ENCODE measurements around the gene DCAF11. TPM values are rescaled to one million over a fixed set of nuclear protein-coding genes. Genes with fewer than 3 reads are reported as not detected.

DCAF11 gene
- total RNA-seq, 6 experiments from 2014 or later, result 28.1 to 36.3 (median 32.1) TPM

DNA sequence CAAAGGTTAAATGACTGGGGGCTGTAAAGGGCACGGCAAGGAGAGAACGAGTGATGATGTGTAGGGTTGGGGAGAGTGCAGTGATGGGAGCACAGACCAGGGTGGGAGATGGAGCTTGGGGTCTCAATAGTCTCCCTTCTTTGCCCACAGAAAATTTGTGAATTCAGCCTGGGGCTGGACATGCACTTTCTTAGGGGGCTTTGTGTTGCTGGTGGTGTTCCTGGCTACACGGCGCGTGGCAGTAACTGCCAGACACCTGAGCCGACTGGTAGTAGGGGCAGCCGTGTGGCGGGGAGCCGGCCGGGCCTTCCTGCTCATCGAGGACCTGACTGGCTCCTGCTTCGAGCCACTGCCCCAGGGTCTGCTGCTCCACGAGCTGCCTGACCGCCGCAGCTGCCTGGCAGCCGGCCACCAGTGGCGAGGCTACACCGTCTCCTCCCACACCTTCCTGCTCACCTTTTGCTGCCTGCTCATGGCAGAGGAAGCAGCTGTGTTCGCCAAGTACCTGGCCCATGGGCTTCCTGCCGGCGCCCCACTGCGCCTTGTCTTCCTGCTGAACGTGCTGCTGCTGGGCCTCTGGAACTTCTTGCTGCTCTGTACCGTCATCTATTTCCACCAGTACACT, 17.6 kb downstream of the DCAF11 start:
- no peak overlapping the region for H3K4me3 Mint-ChIP-seq
- no peak overlapping the region for H3K27ac Mint-ChIP-seq
- H3K27me3 Mint-ChIP-seq (ENCODE audit: insufficient read depth), result peaks cover 3% of the 10 kb centered on the region
- TF ChIP-seq, protein P1, sequence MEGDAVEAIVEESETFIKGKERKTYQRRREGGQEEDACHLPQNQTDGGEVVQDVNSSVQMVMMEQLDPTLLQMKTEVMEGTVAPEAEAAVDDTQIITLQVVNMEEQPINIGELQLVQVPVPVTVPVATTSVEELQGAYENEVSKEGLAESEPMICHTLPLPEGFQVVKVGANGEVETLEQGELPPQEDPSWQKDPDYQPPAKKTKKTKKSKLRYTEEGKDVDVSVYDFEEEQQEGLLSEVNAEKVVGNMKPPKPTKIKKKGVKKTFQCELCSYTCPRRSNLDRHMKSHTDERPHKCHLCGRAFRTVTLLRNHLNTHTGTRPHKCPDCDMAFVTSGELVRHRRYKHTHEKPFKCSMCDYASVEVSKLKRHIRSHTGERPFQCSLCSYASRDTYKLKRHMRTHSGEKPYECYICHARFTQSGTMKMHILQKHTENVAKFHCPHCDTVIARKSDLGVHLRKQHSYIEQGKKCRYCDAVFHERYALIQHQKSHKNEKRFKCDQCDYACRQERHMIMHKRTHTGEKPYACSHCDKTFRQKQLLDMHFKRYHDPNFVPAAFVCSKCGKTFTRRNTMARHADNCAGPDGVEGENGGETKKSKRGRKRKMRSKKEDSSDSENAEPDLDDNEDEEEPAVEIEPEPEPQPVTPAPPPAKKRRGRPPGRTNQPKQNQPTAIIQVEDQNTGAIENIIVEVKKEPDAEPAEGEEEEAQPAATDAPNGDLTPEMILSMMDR (IDR thresholded peaks at IDR 0.05), result no peak
- peaks cover 15% of the 10 kb centered on the region for H3K4me1 Mint-ChIP-seq (ENCODE audit: low read depth)
- no peaks in the 10 kb centered on the region for H3K9me3 Mint-ChIP-seq
- DNase-seq, result no peak
- peaks cover 5% of the 10 kb centered on the region for H3K36me3 Mint-ChIP-seq (ENCODE audit: low read depth)

- Mint-ChIP-seq H3K27me3 (ENCODE audit: insufficient read depth) (peaks cover 3% of the 10 kb centered on the region), H3K9me3 (no peaks in the 10 kb centered on the region), H3K36me3 (ENCODE audit: low read depth) (peaks cover 10% of the 10 kb centered on the region), H3K4me1 (ENCODE audit: low read depth) (peaks cover 19% of the 10 kb centered on the region), H3K4me3 (no peak overlapping the region), H3K27ac (no peak overlapping the region)
- TF ChIP-seq, protein P1 (IDR thresholded peaks at IDR 0.05), result no peak
- no peak for DNase-seq
These were observed 18.4 kb downstream of the DCAF11 start for GRCh38 chr14:24132976-24133375.

GRCh38 chr14:24133735-24134134, 19.2 kb downstream of the DCAF11 start:
- H3K36me3 Mint-ChIP-seq (ENCODE audit: low read depth), result peaks cover 17% of the 10 kb centered on the region
- TF ChIP-seq, protein P1 (IDR thresholded peaks at IDR 0.05), result 0 out of 2 replicates have a peak, but pooled peaks have one; percentile 15
- H3K4me1 Mint-ChIP-seq (ENCODE audit: low read depth), result peaks cover 23% of the 10 kb centered on the region
- peaks cover 3% of the 10 kb centered on the region for H3K27me3 Mint-ChIP-seq (ENCODE audit: insufficient read depth)
- no peak overlapping the region for H3K4me3 Mint-ChIP-seq
- DNase-seq, result no peak
- H3K27ac Mint-ChIP-seq, result no peak overlapping the region
- no peaks in the 10 kb centered on the region for H3K9me3 Mint-ChIP-seq

DNA sequence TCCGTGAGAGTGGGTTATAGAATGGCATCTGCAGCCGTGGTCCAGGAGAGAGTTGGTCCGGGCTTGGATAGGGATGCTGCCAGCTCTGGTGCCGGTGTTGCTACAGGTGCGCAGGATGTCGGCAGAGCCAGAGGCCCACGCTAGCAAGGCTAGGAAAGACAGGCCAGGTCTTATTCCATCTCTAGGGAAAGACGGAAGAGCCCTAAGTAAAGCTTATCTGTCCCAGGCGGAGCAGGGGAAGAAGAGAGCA, 20.9 kb downstream of the DCAF11 start:
- H3K27ac Mint-ChIP-seq, result peak overlapping the region; percentile 1; the same call in 1 of the 2 replicates
- no peaks in the 10 kb centered on the region for H3K9me3 Mint-ChIP-seq
- DNase-seq, result no peak
- peak overlapping the region; percentile 85 for H3K4me3 Mint-ChIP-seq
- TF ChIP-seq, protein P1 (IDR thresholded peaks at IDR 0.05), result no peak
- peaks cover 29% of the 10 kb centered on the region for H3K36me3 Mint-ChIP-seq (ENCODE audit: low read depth)
- H3K27me3 Mint-ChIP-seq (ENCODE audit: insufficient read depth), result peaks cover 6% of the 10 kb centered on the region
- H3K4me1 Mint-ChIP-seq (ENCODE audit: low read depth), result peaks cover 38% of the 10 kb centered on the region

DNA sequence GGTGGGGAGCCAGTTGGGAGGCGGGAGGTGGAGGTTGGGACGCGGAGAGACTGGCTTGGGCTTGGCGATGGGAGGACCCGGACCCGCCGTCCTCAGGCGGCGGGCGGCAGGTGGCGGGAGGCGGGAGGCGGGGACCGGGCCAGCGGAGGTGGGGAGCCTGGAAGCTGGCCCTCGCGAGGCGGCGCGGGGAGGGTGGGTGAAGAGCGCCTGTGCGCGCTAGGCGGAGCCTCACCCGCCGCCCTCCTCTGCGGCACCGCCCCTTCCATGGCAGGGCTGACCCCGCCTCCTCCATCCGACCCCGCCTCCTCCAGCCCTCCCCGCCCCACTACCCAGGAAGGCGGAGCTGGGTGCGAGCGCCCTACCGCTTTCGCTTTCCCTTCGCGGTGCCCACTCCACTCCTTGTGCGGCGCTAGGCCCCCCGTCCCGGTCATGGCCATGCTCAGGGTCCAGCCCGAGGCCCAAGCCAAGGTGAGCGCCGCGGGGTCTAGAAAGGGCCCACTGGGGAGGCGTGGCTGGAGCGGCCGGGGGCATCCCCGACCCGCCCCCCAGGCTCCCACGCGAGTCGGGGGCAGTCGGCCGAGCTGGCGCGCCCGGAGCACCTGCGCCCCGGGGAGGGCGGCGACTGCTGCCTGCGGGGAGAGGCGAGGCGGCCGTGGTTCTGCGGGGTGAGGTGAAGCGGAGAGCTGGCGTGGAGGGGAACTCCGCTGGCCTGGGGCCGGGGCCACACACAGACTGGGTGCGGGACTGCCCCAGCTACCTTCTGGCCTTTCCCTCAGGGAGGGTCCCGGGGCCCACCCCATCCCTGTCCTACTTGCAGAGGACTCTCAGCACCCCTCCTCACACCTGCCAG, 21.5 kb downstream of the DCAF11 start, which contains the start of gene PSME1:
Gene PSME1, plus strand, starts transcription at position 361 of the 850 bp plus-strand sequence. Its CDS starts 69 bp downstream, at position 430.
- peaks cover 38% of the 10 kb centered on the region for H3K4me1 Mint-ChIP-seq (ENCODE audit: low read depth)
- peaks cover 29% of the 10 kb centered on the region for H3K36me3 Mint-ChIP-seq (ENCODE audit: low read depth)
- peak; percentile 77 for DNase-seq
- H3K4me3 Mint-ChIP-seq, result peak within 1 kb of the TSS; percentile 85
- H3K27ac Mint-ChIP-seq, result peak within 1 kb of the TSS; percentile 78
- peaks cover 8% of the 10 kb centered on the region for H3K27me3 Mint-ChIP-seq (ENCODE audit: insufficient read depth)
- TF ChIP-seq, protein P1 (IDR thresholded peaks at IDR 0.05), result no peak
- no peaks in the 10 kb centered on the region for H3K9me3 Mint-ChIP-seq

Measured in HFFc6 (cell line).